ENCODE measurements around the gene TRAPPC6A.

TRAPPC6A gene

GRCh38 chr19:45150180-45150579, 27.9 kb downstream of the TRAPPC6A start:
- FAIRE-seq, result no peak
- DNase-seq (ENCODE audit: low spot score), result no peak

- no peak for DNase-seq (ENCODE audit: low spot score)
- FAIRE-seq, result no peak
These were observed 28.9 kb downstream of the TRAPPC6A start for GRCh38 chr19:45149129-45149528.

GRCh38 chr19:45147835-45148676, 30.0 kb downstream of the TRAPPC6A start:
- no peak for FAIRE-seq
- no peak for DNase-seq (ENCODE audit: low spot score)

- no peak for FAIRE-seq
These were observed 31.3 kb downstream of the TRAPPC6A start for GRCh38 chr19:45146741-45147205.

GRCh38 chr19:45146251-45146650, 31.8 kb downstream of the TRAPPC6A start:
- DNase-seq (ENCODE audit: low spot score) (no peak), FAIRE-seq (no peak)

More at GRCh38 chr19:45146741-45147205, 31.3 kb downstream of the TRAPPC6A start:
- DNase-seq (ENCODE audit: low spot score), result no peak

GRCh38 chr19:45145270-45146189, 32.5 kb downstream of the TRAPPC6A start:
- no peak for FAIRE-seq
- no peak for DNase-seq (ENCODE audit: low spot score)

- no peak for DNase-seq (ENCODE audit: low spot score)
- no peak for FAIRE-seq
These were observed 33.4 kb downstream of the TRAPPC6A start for GRCh38 chr19:45144431-45145269.

GRCh38 chr19:45142726-45143110, 35.3 kb downstream of the TRAPPC6A start:
- DNase-seq (ENCODE audit: low spot score) (no peak), FAIRE-seq (no peak)

- no peak for DNase-seq (ENCODE audit: low spot score)
- FAIRE-seq, result no peak
These were observed 35.9 kb downstream of the TRAPPC6A start for GRCh38 chr19:45142016-45142725.

- no peak for FAIRE-seq
These were observed 36.7 kb downstream of the TRAPPC6A start for GRCh38 chr19:45141203-45141900.

GRCh38 chr19:45140533-45140932, 37.5 kb downstream of the TRAPPC6A start:
- DNase-seq (ENCODE audit: low spot score), result no peak
- FAIRE-seq, result no peak

More at GRCh38 chr19:45141203-45141900, 36.7 kb downstream of the TRAPPC6A start:
- DNase-seq (ENCODE audit: low spot score), result no peak

- FAIRE-seq, result no peak
These were observed 37.9 kb downstream of the TRAPPC6A start for GRCh38 chr19:45140144-45140503.

GRCh38 chr19:45139286-45140143, 38.5 kb downstream of the TRAPPC6A start:
- DNase-seq (ENCODE audit: low spot score) (no peak), FAIRE-seq (no peak)

More at GRCh38 chr19:45140144-45140503, 37.9 kb downstream of the TRAPPC6A start:
- DNase-seq (ENCODE audit: low spot score), result no peak

GRCh38 chr19:45138303-45138751, 39.7 kb downstream of the TRAPPC6A start:
- no peak for FAIRE-seq
- no peak for DNase-seq (ENCODE audit: low spot score)

GRCh38 chr19:45137179-45137761, 40.8 kb downstream of the TRAPPC6A start:
- DNase-seq (ENCODE audit: low spot score) (no peak), FAIRE-seq (no peak)

GRCh38 chr19:45136507-45137178, 41.4 kb downstream of the TRAPPC6A start:
- FAIRE-seq, result no peak
- no peak for DNase-seq (ENCODE audit: low spot score)

- DNase-seq (ENCODE audit: low spot score) (no peak), FAIRE-seq (no peak)
These were observed 42.7 kb downstream of the TRAPPC6A start for GRCh38 chr19:45135176-45135885.
